Body of pancreas (tissue), 4 donors: Measurements from ENCODE around the gene TTC16.

Experiments used
- CTCF ChIP-seq, 7 experiments: fragments of 450-650 bp in 4 of 7; fragments of 200-600 bp in 3 of 7; sonication (generic) in 3 of 7; IDR thresholded peaks; one replicate each; pipeline ENCODE4 v1.5.1; 2016 to 2019; ENCODE audit warnings: antibody characterized with exemption in 7 of 7
- POLR2A ChIP-seq, 3 donors: fragments of 450-650 bp; IDR thresholded peaks; one replicate each; pipeline ENCODE4 v1.6.1; 2016; ENCODE audit warnings: antibody characterized with exemption in 3 of 3, mild to moderate bottlenecking in 2 of 3

- TF ChIP-seq CTCF (IDR thresholded peaks at IDR 0.05), result no peak
- no peak for TF ChIP-seq POLR2A (IDR thresholded peaks at IDR 0.05)
Observed at GRCh38 chr9:127693697-127694096, 22.2 kb upstream of the TTC16 start.
